GM23338 (cell line): ENCODE data around the gene PIP5K1C. TPM values are rescaled to one million over a fixed set of nuclear protein-coding genes. Genes with fewer than 3 reads are reported as not detected.

Experiments
- ATAC-seq: fragments of 200-7000 bp; cut with Tn5 transposase; 3 replicates; pipeline ENCODE4 v1.9.1; 2020
- DNase-seq: peaks from one replicate; pipeline ENCODE4 v3.0.0-alpha.2; 2015; ENCODE audit warnings: low spot score
- H2AFZ ChIP-seq: fragments of 200-600 bp; sonication (generic); 2 replicates; pipeline ENCODE4 v1.8.0; 2016; ENCODE audit warnings: antibody characterized with exemption, mild to moderate bottlenecking, moderate library complexity
- H3F3A ChIP-seq: fragments of 200-600 bp; sonication (generic); replicated peaks from 2 replicates; pipeline ENCODE4 v1.8.0; 2017; ENCODE audit warnings: antibody characterized with exemption, mixed run types, low read depth
- H3K27ac ChIP-seq: fragments of 200-600 bp; sonication (generic); 2 replicates; pipeline ENCODE4 v1.6.1; 2016; ENCODE audit warnings: low read depth
- H3K27me3 ChIP-seq: fragments of 200-600 bp; sonication (generic); 2 replicates; pipeline ENCODE4 v1.8.0; 2016; ENCODE audit warnings: mild to moderate bottlenecking, mixed run types, moderate library complexity; ENCODE audit not compliant: insufficient read depth
- H3K36me3 ChIP-seq: fragments of 200-600 bp; sonication (generic); 2 replicates; pipeline ENCODE4 v1.8.0; 2016; ENCODE audit warnings: mild to moderate bottlenecking; ENCODE audit not compliant: insufficient read depth
- H3K4me1 ChIP-seq: fragments of 200-600 bp; sonication (generic); 2 replicates; pipeline ENCODE4 v1.8.0; 2016; ENCODE audit warnings: mild to moderate bottlenecking, moderate library complexity; ENCODE audit not compliant: insufficient read depth
- H3K4me2 ChIP-seq: fragments of 200-600 bp; sonication (generic); 2 replicates; pipeline ENCODE4 v1.7.1; 2017; ENCODE audit warnings: mixed run types
- H3K4me3 ChIP-seq: fragments of 200-600 bp; sonication (generic); 2 replicates; pipeline ENCODE4 v1.6.1; 2016; ENCODE audit warnings: mixed run types
- H3K79me2 ChIP-seq: fragments of 200-600 bp; sonication (generic); replicated peaks from 2 replicates; pipeline ENCODE4 v1.8.0; 2017; ENCODE audit warnings: mild to moderate bottlenecking; ENCODE audit not compliant: insufficient read depth
- H3K9me2 ChIP-seq: fragments of 200-600 bp; sonication (generic); 2 replicates; pipeline ENCODE4 v1.8.0; 2017; ENCODE audit not compliant: insufficient read depth
- H4K20me1 ChIP-seq: fragments of 200-600 bp; sonication (generic); replicated peaks from 2 replicates; pipeline ENCODE4 v1.8.0; 2017; ENCODE audit warnings: mild to moderate bottlenecking; ENCODE audit not compliant: insufficient read depth
- H3K27ac Mint-ChIP-seq: 2 replicates; pipeline ENCODE4 v1.8.0; 2020; ENCODE audit warnings: inconsistent platforms, mild to moderate bottlenecking, moderate library complexity, mixed read lengths
- H3K27me3 Mint-ChIP-seq: 3 replicates; pipeline ENCODE4 v1.8.0; 2022; ENCODE audit warnings: low read depth, mild to moderate bottlenecking, moderate library complexity, mixed read lengths, inconsistent platforms; ENCODE audit not compliant: insufficient read depth, poor library complexity
- H3K36me3 Mint-ChIP-seq: 3 replicates; pipeline ENCODE4 v1.8.0; 2021; ENCODE audit warnings: low read depth, mild to moderate bottlenecking, inconsistent platforms, moderate library complexity, mixed read lengths
- H3K4me1 Mint-ChIP-seq: 3 replicates; pipeline ENCODE4 v1.8.0; 2020; ENCODE audit warnings: mild to moderate bottlenecking, inconsistent platforms, mixed read lengths
- H3K4me3 Mint-ChIP-seq: 3 replicates; pipeline ENCODE4 v1.8.0; 2021; ENCODE audit warnings: moderate library complexity, mild to moderate bottlenecking, inconsistent platforms, mixed read lengths
- H3K9me3 Mint-ChIP-seq: 3 replicates; pipeline ENCODE4 v1.8.0; 2020; ENCODE audit warnings: moderate library complexity, mild to moderate bottlenecking, inconsistent platforms, mixed read lengths
- CREB1 ChIP-seq: fragments of 250-450 bp; sonication (Bioruptor Pico); IDR thresholded peaks from 2 replicates; pipeline ENCODE4 v1.5.0; 2020; ENCODE audit warnings: low read depth, mild to moderate bottlenecking, moderate library complexity
- CTCF ChIP-seq, 2 experiments: fragments of 200-600 bp in 1 of 2; sonication (generic) in 1 of 2; conservative IDR thresholded peaks; 2 replicates each; pipeline versions ENCODE4 v1.5.1 to v1.6.1; 2016 to 2017; ENCODE audit warnings: antibody characterized with exemption in 2 of 2, low read depth in 2 of 2, mild to moderate bottlenecking in 2 of 2, moderate library complexity in 1 of 2
- EZH2 ChIP-seq: fragments of 200-600 bp; sonication (generic); IDR thresholded peaks from one replicate; pipeline ENCODE4 v1.8.0; 2017; ENCODE audit warnings: antibody characterized with exemption, mild to moderate bottlenecking, low read depth; ENCODE audit not compliant: unreplicated experiment
- STAT1 ChIP-seq: IDR thresholded peaks from one replicate; pipeline ENCODE4 v1.6.1; 2016; ENCODE audit warnings: antibody characterized with exemption; ENCODE audit not compliant: unreplicated experiment
- ZNF462 ChIP-seq: fragments of 250-450 bp; sonication (Bioruptor Pico); IDR thresholded peaks from 2 replicates; pipeline ENCODE4 v1.5.0; 2020; ENCODE audit warnings: mild to moderate bottlenecking, moderate library complexity
- polyA plus RNA-seq: library from polyadenylated mRNA; unstranded; fragments of >200 nt; fragmentation: Nextera tagmentation; extraction: Ambion mirVana; gene quantifications from 2 replicates; pipeline ENCODE4 v1.2.1, GENCODE V29; 2016
- total RNA-seq: library from RNA; depleted of rRNA; stranded (reverse); fragments of >200 nt; shearing (Covaris generic); gene quantifications from 2 replicates; pipeline ENCODE4 v1.2.3, GENCODE V29; 2014

Gene PIP5K1C
- total and polyA plus RNA-seq, 2 experiments from 2014 or later, result 11.8 to 46.7 TPM

GRCh38 chr19:3670796-3671679 lies 29.2 kb downstream of the PIP5K1C start:
- H4K20me1 ChIP-seq, result peaks cover 3% of the 10 kb centered on the region; the same call in 1 of the 2 replicates
- peaks cover 6% of the 10 kb centered on the region; the same call in 1 of the 2 replicates for H3K4me1 ChIP-seq
- no peaks in the 10 kb centered on the region for H3F3A ChIP-seq
- no peak overlapping the region for H3K4me3 ChIP-seq
- no peak overlapping the region for H3K4me3 Mint-ChIP-seq
- H3K4me2 ChIP-seq, result no peak overlapping the region
- peaks cover 9% of the 10 kb centered on the region for H3K27me3 Mint-ChIP-seq
- H3K4me1 Mint-ChIP-seq, result peaks cover 21% of the 10 kb centered on the region
- no peaks in the 10 kb centered on the region for H3K9me3 Mint-ChIP-seq
- peak overlapping the region; percentile 94 for H3K27ac Mint-ChIP-seq
- H3K9me2 ChIP-seq, result no peaks in the 10 kb centered on the region
- no peaks in the 10 kb centered on the region for H3K27me3 ChIP-seq
- ATAC-seq (peak; percentile 3; the same call in 1 of the 3 replicates), DNase-seq (no peak)
- peaks cover 8% of the 10 kb centered on the region; the same call in 1 of the 3 replicates for H3K36me3 Mint-ChIP-seq
- peaks cover 8% of the 10 kb centered on the region; the same call in 1 of the 2 replicates for H3K79me2 ChIP-seq
- H3K27ac ChIP-seq, result no peak overlapping the region
- H2AFZ ChIP-seq, result no peak overlapping the region
- TF ChIP-seq CREB1 (CRISPR knock-in tag) (no peak), ZNF462 (no peak), EZH2 (no peak), CTCF (conservative IDR thresholded peaks at IDR 0.05; ENCODE audit: low read depth in 2 of 2) (no peak), STAT1 (no peak)
- H3K36me3 ChIP-seq, result no peaks in the 10 kb centered on the region
